K562 (cell line): ENCODE results near the gene ARPC4.

Experiments
- CTCF ChIP-seq, 3 experiments: IDR thresholded peaks in 2 of 3; conservative IDR thresholded peaks in 1 of 3; 2 replicates each; pipeline ENCODE4 v1.5.1; 2011 to 2012; ENCODE audit warnings: low read length in 3 of 3, mild to moderate bottlenecking in 3 of 3, control low read depth in 2 of 3, improper control_type of control experiment in 1 of 3, inconsistent platforms in 1 of 3, low read depth in 1 of 3, mixed read lengths in 1 of 3, moderate library complexity in 1 of 3; ENCODE audit not compliant: insufficient read depth in 2 of 3
- OTX1 ChIP-seq: fragments of 450-650 bp; formaldehyde crosslinking; IDR thresholded peaks from 2 replicates; pipeline ENCODE4 v1.4.0; 2022; ENCODE audit warnings: mild to moderate bottlenecking
- SIRT6 ChIP-seq: IDR thresholded peaks from one replicate; pipeline ENCODE4 v1.6.1; 2012; ENCODE audit warnings: low read depth, mild to moderate bottlenecking, control low read depth, inconsistent platforms, low read length, moderate library complexity
- ZBTB1 ChIP-seq: sonication (generic); formaldehyde crosslinking; IDR thresholded peaks from 2 replicates; pipeline ENCODE4 v1.8.1; 2023; ENCODE audit warnings: missing genetic modification reagents, low read depth, mild to moderate bottlenecking, borderline replicate concordance
- ZFP91 ChIP-seq: sonication (generic); formaldehyde crosslinking; IDR thresholded peaks from 2 replicates; pipeline ENCODE4 v1.8.0; 2022; ENCODE audit warnings: mild to moderate bottlenecking, missing genetic modification reagents
- ZNF12 ChIP-seq: sonication (generic); formaldehyde crosslinking; IDR thresholded peaks from 2 replicates; pipeline ENCODE4 v1.4.0; 2020; ENCODE audit warnings: mild to moderate bottlenecking, missing genetic modification reagents
- ZNF143 ChIP-seq: sonication (generic); formaldehyde crosslinking; IDR thresholded peaks from 2 replicates; pipeline ENCODE4 v1.9.0; 2022; ENCODE audit warnings: mild to moderate bottlenecking, missing genetic modification reagents
- ZNF696 ChIP-seq: fragments of 250-450 bp; sonication (Bioruptor Pico); conservative IDR thresholded peaks from 2 replicates; pipeline ENCODE4 v1.4.0; 2020; ENCODE audit warnings: mild to moderate bottlenecking, moderate library complexity

DNA sequence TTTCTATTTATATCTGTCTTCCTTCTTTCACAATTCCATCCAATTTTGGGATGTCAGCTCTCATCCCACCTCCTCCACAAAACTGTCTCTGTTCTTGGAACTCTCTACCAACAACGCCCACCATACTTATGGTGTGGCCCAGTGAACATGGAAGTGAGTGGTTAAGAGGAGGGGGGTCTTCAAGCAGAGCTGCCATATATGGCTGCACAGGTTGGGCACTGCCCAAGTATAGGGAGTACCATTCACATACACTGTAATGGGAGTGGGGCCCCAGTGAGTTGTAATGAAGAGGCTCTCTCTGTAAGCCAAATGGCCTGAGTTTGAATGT is 15.2 kb upstream of the ARPC4 start:
- TF ChIP-seq ZNF696 (CRISPR knock-in tag) (no peak), CTCF (IDR thresholded peaks at IDR 0.05 in 2 of 3, conservative IDR thresholded peaks at IDR 0.05 in 1 of 3; ENCODE audit: insufficient read depth in 2 of 3, low read depth in 1 of 3, low read length in 3 of 3) (no peak), ZNF12 (no peak), ZNF143 (CRISPR knock-in tag) (no peak), ZBTB1 (CRISPR knock-in tag) (no peak), ZFP91 (CRISPR knock-in tag) (no peak), SIRT6 (no peak), OTX1 (CRISPR knock-in tag) (no peak)
